ENCODE results near the gene SLC5A5.

GRCh38 chr19:17881701-17882100, 10.0 kb downstream of the SLC5A5 start:
- no peak for TF ChIP-seq CTCF (IDR thresholded peaks at IDR 0.05)
- TF ChIP-seq POLR2A (IDR thresholded peaks at IDR 0.05) = no peak
